Loucy (cell line): ENCODE data around the gene SEC16B.

Source experiments
- H2AFZ ChIP-seq: fragments of 200-600 bp; sonication (generic); 2 replicates; pipeline ENCODE4 v1.6.0; 2016; ENCODE audit warnings: antibody characterized with exemption, mild to moderate bottlenecking, low read length, moderate library complexity
- H3F3A ChIP-seq: fragments of 200-600 bp; 2 replicates; pipeline ENCODE4 v1.6.0; 2016; ENCODE audit warnings: antibody characterized with exemption, low read depth, mild to moderate bottlenecking
- H3K27me3 ChIP-seq: fragments of 200-600 bp; sonication (generic); 2 replicates; pipeline ENCODE4 v1.6.1; 2014; ENCODE audit warnings: low read length, mild to moderate bottlenecking; ENCODE audit not compliant: insufficient read depth, poor library complexity, severe bottlenecking
- H3K36me3 ChIP-seq: fragments of 200-600 bp; sonication (generic); 2 replicates; pipeline ENCODE4 v1.6.1; 2016; ENCODE audit warnings: low read length; ENCODE audit not compliant: insufficient read depth
- H3K4me1 ChIP-seq: fragments of 200-600 bp; sonication (generic); 2 replicates; pipeline ENCODE4 v1.5.1; 2014; ENCODE audit warnings: low read length, mild to moderate bottlenecking; ENCODE audit not compliant: insufficient read depth, poor library complexity, severe bottlenecking
- H3K4me2 ChIP-seq: fragments of 200-600 bp; sonication (generic); 2 replicates; pipeline ENCODE4 v1.6.0; 2014; ENCODE audit warnings: antibody characterized with exemption, low read length, low read depth, mild to moderate bottlenecking; ENCODE audit not compliant: poor library complexity, severe bottlenecking
- H3K4me3 ChIP-seq: fragments of 200-600 bp; sonication (generic); 2 replicates; pipeline ENCODE4 v1.5.1; 2014; ENCODE audit warnings: low read length, mild to moderate bottlenecking, mixed read lengths; ENCODE audit not compliant: poor library complexity, severe bottlenecking
- H3K79me2 ChIP-seq: fragments of 200-600 bp; sonication (generic); 2 replicates; pipeline ENCODE4 v1.6.1; 2014; ENCODE audit warnings: low read length; ENCODE audit not compliant: insufficient read depth
- H3K9ac ChIP-seq: fragments of 200-600 bp; sonication (generic); 2 replicates; pipeline ENCODE4 v1.6.0; 2014; ENCODE audit warnings: mild to moderate bottlenecking, low read depth, low read length, moderate library complexity; ENCODE audit not compliant: poor library complexity, severe bottlenecking
- H3K9me2 ChIP-seq: fragments of 200-600 bp; sonication (generic); replicated peaks from 2 replicates; pipeline ENCODE4 v1.6.1; 2016; ENCODE audit warnings: low read depth, low read length, mixed read lengths
- H3K9me3 ChIP-seq: fragments of 200-600 bp; sonication (generic); 2 replicates; pipeline ENCODE4 v1.6.1; 2014; ENCODE audit warnings: mild to moderate bottlenecking, antibody characterized with exemption, low read length, low read depth; ENCODE audit not compliant: insufficient read depth
- H4K20me1 ChIP-seq: fragments of 200-600 bp; sonication (generic); 2 replicates; pipeline ENCODE4 v1.6.0; 2014; ENCODE audit warnings: antibody characterized with exemption, low read length, mild to moderate bottlenecking; ENCODE audit not compliant: insufficient read depth, poor library complexity, severe bottlenecking
- EZH2phosphoT487 ChIP-seq: fragments of 200-600 bp; IDR thresholded peaks from 2 replicates; pipeline ENCODE4 v1.6.1; 2018; ENCODE audit warnings: antibody characterized with exemption, mild to moderate bottlenecking, moderate library complexity, borderline replicate concordance
- TF ChIP-seq, protein P1 (sequence below): fragments of 200-600 bp; sonication (generic); conservative IDR thresholded peaks from 2 replicates; pipeline ENCODE4 v1.5.1; 2014; ENCODE audit warnings: mild to moderate bottlenecking, antibody characterized with exemption, low read length

Gene SEC16B

DNA sequence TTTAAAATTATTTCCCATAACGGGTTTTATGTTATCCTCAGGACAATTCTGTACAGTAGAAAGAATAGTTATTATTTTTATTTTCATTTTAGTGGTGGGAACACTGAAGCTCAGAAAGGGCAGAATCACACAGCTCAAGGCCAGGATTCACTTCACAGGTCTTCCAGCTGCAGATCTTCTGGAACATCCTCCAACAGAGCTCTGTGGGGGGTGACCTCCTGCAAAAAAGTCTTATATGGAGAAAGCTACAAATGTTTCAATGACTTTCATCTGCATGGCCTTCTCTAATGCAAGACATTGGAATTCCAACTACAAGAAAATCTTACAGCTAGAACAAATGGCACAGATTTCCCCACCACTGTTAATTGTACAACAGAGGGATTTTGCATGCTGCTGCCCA is 64.2 kb downstream of the SEC16B start:
- Histone ChIP-seq H3K79me2 (no peaks in the 10 kb centered on the region), H3K9ac (no peak overlapping the region), H3K4me1 (no peaks in the 10 kb centered on the region), H4K20me1 (no peaks in the 10 kb centered on the region), H2AFZ (no peak overlapping the region), H3K9me2 (no peaks in the 10 kb centered on the region), H3K9me3 (no peaks in the 10 kb centered on the region), H3K4me2 (no peak overlapping the region), H3K36me3 (no peaks in the 10 kb centered on the region), H3K4me3 (no peak overlapping the region), H3K27me3 (no peaks in the 10 kb centered on the region), H3F3A (no peaks in the 10 kb centered on the region)
- no peak for TF ChIP-seq EZH2phosphoT487
- TF ChIP-seq, protein P1, sequence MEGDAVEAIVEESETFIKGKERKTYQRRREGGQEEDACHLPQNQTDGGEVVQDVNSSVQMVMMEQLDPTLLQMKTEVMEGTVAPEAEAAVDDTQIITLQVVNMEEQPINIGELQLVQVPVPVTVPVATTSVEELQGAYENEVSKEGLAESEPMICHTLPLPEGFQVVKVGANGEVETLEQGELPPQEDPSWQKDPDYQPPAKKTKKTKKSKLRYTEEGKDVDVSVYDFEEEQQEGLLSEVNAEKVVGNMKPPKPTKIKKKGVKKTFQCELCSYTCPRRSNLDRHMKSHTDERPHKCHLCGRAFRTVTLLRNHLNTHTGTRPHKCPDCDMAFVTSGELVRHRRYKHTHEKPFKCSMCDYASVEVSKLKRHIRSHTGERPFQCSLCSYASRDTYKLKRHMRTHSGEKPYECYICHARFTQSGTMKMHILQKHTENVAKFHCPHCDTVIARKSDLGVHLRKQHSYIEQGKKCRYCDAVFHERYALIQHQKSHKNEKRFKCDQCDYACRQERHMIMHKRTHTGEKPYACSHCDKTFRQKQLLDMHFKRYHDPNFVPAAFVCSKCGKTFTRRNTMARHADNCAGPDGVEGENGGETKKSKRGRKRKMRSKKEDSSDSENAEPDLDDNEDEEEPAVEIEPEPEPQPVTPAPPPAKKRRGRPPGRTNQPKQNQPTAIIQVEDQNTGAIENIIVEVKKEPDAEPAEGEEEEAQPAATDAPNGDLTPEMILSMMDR = no peak

GRCh38 chr1:177902266-177902665 is 67.6 kb downstream of the SEC16B start:
- H4K20me1 ChIP-seq = no peaks in the 10 kb centered on the region
- H3K4me3 ChIP-seq = no peak overlapping the region
- TF ChIP-seq, protein P1 = no peak
- no peak for TF ChIP-seq EZH2phosphoT487

GRCh38 chr1:177897998-177898654 is 71.7 kb downstream of the SEC16B start:
- no peaks in the 10 kb centered on the region for H3K4me1 ChIP-seq
- H3K9ac ChIP-seq = no peak overlapping the region
- no peak overlapping the region for H2AFZ ChIP-seq
- no peaks in the 10 kb centered on the region for H3K79me2 ChIP-seq
- H3F3A ChIP-seq = no peaks in the 10 kb centered on the region
- no peaks in the 10 kb centered on the region for H3K27me3 ChIP-seq
- H3K9me3 ChIP-seq = no peaks in the 10 kb centered on the region
- no peak overlapping the region for H3K4me2 ChIP-seq
- no peaks in the 10 kb centered on the region for H4K20me1 ChIP-seq
- H3K4me3 ChIP-seq = no peak overlapping the region
- TF ChIP-seq, protein P1 = no peak
- TF ChIP-seq EZH2phosphoT487 = no peak
- no peaks in the 10 kb centered on the region for H3K36me3 ChIP-seq
- no peaks in the 10 kb centered on the region for H3K9me2 ChIP-seq

More at GRCh38 chr1:177902266-177902665, 67.6 kb downstream of the SEC16B start:
- no peak overlapping the region for H2AFZ ChIP-seq
- H3K36me3 ChIP-seq = no peaks in the 10 kb centered on the region
- no peaks in the 10 kb centered on the region for H3F3A ChIP-seq
- H3K9me3 ChIP-seq = no peaks in the 10 kb centered on the region
- H3K9me2 ChIP-seq = no peaks in the 10 kb centered on the region
- no peaks in the 10 kb centered on the region for H3K79me2 ChIP-seq
- H3K4me1 ChIP-seq = no peaks in the 10 kb centered on the region
- H3K27me3 ChIP-seq = no peaks in the 10 kb centered on the region
- no peak overlapping the region for H3K4me2 ChIP-seq
- H3K9ac ChIP-seq = no peak overlapping the region
